Hepatocyte (in vitro differentiated cells): ENCODE measurements around the gene IGFL1. TPM values are rescaled to one million over a fixed set of nuclear protein-coding genes. Genes with fewer than 3 reads are reported as not detected.

Experiments used
- DNase-seq: peaks from one replicate; pipeline ENCODE4 v3.0.0-alpha.2; 2016; ENCODE audit warnings: low spot score
- H2AFZ ChIP-seq: fragments of 200-600 bp; sonication (generic); 2 replicates; pipeline ENCODE4 v1.6.0; 2016; ENCODE audit warnings: antibody characterized with exemption, mild to moderate bottlenecking
- H3K27ac ChIP-seq: fragments of 200-600 bp; sonication (generic); 2 replicates; pipeline ENCODE4 v1.5.1; 2016; ENCODE audit warnings: mild to moderate bottlenecking
- H3K27me3 ChIP-seq: fragments of 200-600 bp; sonication (generic); 2 replicates; pipeline ENCODE4 v1.6.1; 2016
- H3K36me3 ChIP-seq: fragments of 200-600 bp; sonication (generic); replicated peaks from 2 replicates; pipeline ENCODE4 v1.5.1; 2016; ENCODE audit warnings: low read depth; ENCODE audit not compliant: insufficient read depth
- H3K4me1 ChIP-seq: fragments of 200-600 bp; sonication (generic); 2 replicates; pipeline ENCODE4 v1.5.1; 2016; ENCODE audit warnings: mild to moderate bottlenecking, moderate library complexity; ENCODE audit not compliant: insufficient read depth
- H3K4me2 ChIP-seq: fragments of 200-600 bp; sonication (generic); 2 replicates; pipeline ENCODE4 v1.6.0; 2016
- H3K4me3 ChIP-seq: fragments of 200-600 bp; sonication (generic); 2 replicates; pipeline ENCODE4 v1.5.1; 2016; ENCODE audit warnings: mild to moderate bottlenecking
- H3K79me2 ChIP-seq: fragments of 200-600 bp; sonication (generic); 2 replicates; pipeline ENCODE4 v1.6.0; 2017; ENCODE audit warnings: mild to moderate bottlenecking
- H3K9me2 ChIP-seq: fragments of 200-600 bp; sonication (generic); replicated peaks from 2 replicates; pipeline ENCODE4 v1.6.0; 2017; ENCODE audit warnings: mild to moderate bottlenecking; ENCODE audit not compliant: insufficient read depth
- H3K9me3 ChIP-seq: fragments of 200-600 bp; sonication (generic); 2 replicates; pipeline ENCODE4 v1.5.1; 2016; ENCODE audit warnings: low read depth, mild to moderate bottlenecking
- H4K20me1 ChIP-seq: fragments of 200-600 bp; sonication (generic); 2 replicates; pipeline ENCODE4 v1.6.0; 2016; ENCODE audit warnings: mild to moderate bottlenecking; ENCODE audit not compliant: insufficient read depth, poor library complexity, severe bottlenecking
- CTCF ChIP-seq: fragments of 200-600 bp; sonication (generic); IDR thresholded peaks from 2 replicates; pipeline ENCODE4 v1.5.1; 2016; ENCODE audit warnings: antibody characterized with exemption, mild to moderate bottlenecking; ENCODE audit not compliant: poor library complexity
- EZH2 ChIP-seq: fragments of 200-600 bp; sonication (generic); IDR thresholded peaks from 2 replicates; pipeline ENCODE4 v1.6.1; 2016; ENCODE audit warnings: antibody characterized with exemption, mild to moderate bottlenecking, borderline replicate concordance
- EZH2phosphoT487 ChIP-seq: fragments of 200-600 bp; sonication (generic); IDR thresholded peaks from one replicate; pipeline ENCODE4 v1.6.1; 2018; ENCODE audit warnings: antibody characterized with exemption, mild to moderate bottlenecking, low read depth, moderate library complexity; ENCODE audit not compliant: unreplicated experiment, severe bottlenecking
- WGBS: methylation state at CpG from one replicate; pipeline ENCODE4 v1.1.6; 2016; ENCODE audit warnings: low lambda C conversion rate; ENCODE audit errors: missing lambda C conversion rate; 5-methylcytosine and 5-hydroxymethylcytosine counted together
- polyA plus RNA-seq: library from polyadenylated mRNA; unstranded; fragments of >200 nt; fragmentation: Nextera tagmentation; extraction: Ambion mirVana; gene quantifications from 2 replicates; pipeline ENCODE4 v1.2.1, GENCODE V29; 2016
- total RNA-seq: library from RNA; depleted of rRNA; stranded (reverse); fragments of >200 nt; gene quantifications from 2 replicates; pipeline ENCODE4 v1.2.3, GENCODE V29; 2014

IGFL1 gene
- total and polyA plus RNA-seq, 2 experiments from 2014 or later = not detected

- DNase-seq = no peak
- 77% methylated on average over 3 of the region's 3 CpGs for WGBS
- H3K36me3 ChIP-seq = no peaks in the 10 kb centered on the region
- no peak overlapping the region for H3K4me3 ChIP-seq
- no peak overlapping the region for H3K27ac ChIP-seq
- H3K4me2 ChIP-seq = no peak overlapping the region
- no peaks in the 10 kb centered on the region for H3K9me2 ChIP-seq
- H3K4me1 ChIP-seq = no peaks in the 10 kb centered on the region
- peaks cover 15% of the 10 kb centered on the region for H3K27me3 ChIP-seq
- TF ChIP-seq CTCF (no peak), EZH2 (no peak), EZH2phosphoT487 (no peak)
- no peaks in the 10 kb centered on the region for H3K9me3 ChIP-seq
- no peaks in the 10 kb centered on the region for H4K20me1 ChIP-seq
- H2AFZ ChIP-seq = no peak overlapping the region
- H3K79me2 ChIP-seq = no peaks in the 10 kb centered on the region
Measured at GRCh38 chr19:46250076-46250735, 20.7 kb downstream of the IGFL1 start.

GRCh38 chr19:46251416-46251815 lies 21.9 kb downstream of the IGFL1 start:
- no peak overlapping the region for H3K4me3 ChIP-seq
- TF ChIP-seq CTCF (no peak), EZH2 (no peak), EZH2phosphoT487 (no peak)
- no peaks in the 10 kb centered on the region for H3K9me2 ChIP-seq
- no peaks in the 10 kb centered on the region for H3K4me1 ChIP-seq
- no peak overlapping the region for H3K27ac ChIP-seq
- WGBS = 79% methylated on average over 5 of the region's 5 CpGs
- H2AFZ ChIP-seq = no peak overlapping the region
- no peak overlapping the region for H3K4me2 ChIP-seq
- no peaks in the 10 kb centered on the region for H3K79me2 ChIP-seq
- no peaks in the 10 kb centered on the region for H4K20me1 ChIP-seq
- peaks cover 13% of the 10 kb centered on the region for H3K27me3 ChIP-seq
- H3K9me3 ChIP-seq = no peaks in the 10 kb centered on the region
- H3K36me3 ChIP-seq = no peaks in the 10 kb centered on the region
- no peak for DNase-seq

GRCh38 chr19:46254776-46255175 lies 25.2 kb downstream of the IGFL1 start:
- Histone ChIP-seq H2AFZ (no peak overlapping the region), H3K79me2 (no peaks in the 10 kb centered on the region), H3K4me3 (no peak overlapping the region)

More at GRCh38 chr19:46254776-46255175, 25.2 kb downstream of the IGFL1 start:
- Histone ChIP-seq H3K4me2 (no peak overlapping the region), H3K4me1 (no peaks in the 10 kb centered on the region), H3K9me3 (no peaks in the 10 kb centered on the region), H4K20me1 (no peaks in the 10 kb centered on the region), H3K27ac (no peak overlapping the region), H3K27me3 (peaks cover 3% of the 10 kb centered on the region), H3K36me3 (no peaks in the 10 kb centered on the region), H3K9me2 (no peaks in the 10 kb centered on the region)
- no peak for TF ChIP-seq EZH2phosphoT487
- no peak for TF ChIP-seq CTCF
- no peak for TF ChIP-seq EZH2
- no peak for DNase-seq
- 95% methylated on average over 4 of the region's 4 CpGs for WGBS
